Parathyroid adenoma (tissue), 2 donors: ENCODE results near the gene MCM3AP.

ENCODE experiments used
- H2AFZ ChIP-seq: fragments of 300-600 bp; sonication (generic); one replicate; pipeline ENCODE4 v1.7.0; 2017; ENCODE audit warnings: antibody characterized with exemption, mild to moderate bottlenecking
- H3K27ac ChIP-seq: fragments of 300-600 bp; sonication (generic); one replicate; pipeline ENCODE4 v1.7.0; 2017
- H3K27me3 ChIP-seq: fragments of 300-600 bp; sonication (generic); one replicate; pipeline ENCODE4 v1.7.0; 2017; ENCODE audit warnings: low read length; ENCODE audit not compliant: control insufficient read depth, insufficient read depth
- H3K36me3 ChIP-seq: fragments of 300-600 bp; sonication (generic); one replicate; pipeline ENCODE4 v1.7.0; 2017; ENCODE audit warnings: low read length; ENCODE audit not compliant: control insufficient read depth, insufficient read depth
- H3K4me1 ChIP-seq: fragments of 300-600 bp; sonication (generic); one replicate; pipeline ENCODE4 v1.7.0; 2017; ENCODE audit warnings: control low read depth
- H3K4me2 ChIP-seq: fragments of 300-600 bp; sonication (generic); one replicate; pipeline ENCODE4 v1.7.0; 2017; ENCODE audit warnings: low read length
- H3K4me3 ChIP-seq: fragments of 300-600 bp; sonication (generic); one replicate; pipeline ENCODE4 v1.7.0; 2017; ENCODE audit warnings: low read depth, low read length
- H3K79me2 ChIP-seq: fragments of 300-600 bp; sonication (generic); one replicate; pipeline ENCODE4 v1.7.0; 2017; ENCODE audit warnings: control low read depth
- H3K9ac ChIP-seq: fragments of 300-600 bp; sonication (generic); one replicate; pipeline ENCODE4 v1.7.0; 2017; ENCODE audit warnings: mild to moderate bottlenecking
- H3K9me3 ChIP-seq: fragments of 300-600 bp; sonication (generic); one replicate; pipeline ENCODE4 v1.7.0; 2017; ENCODE audit warnings: low read length; ENCODE audit not compliant: control insufficient read depth
- TF ChIP-seq, protein P1 (sequence below): fragments of 300-600 bp; sonication (generic); IDR thresholded peaks from one replicate; pipeline ENCODE4 v1.7.0; 2017; ENCODE audit warnings: antibody characterized with exemption, mild to moderate bottlenecking
- donor health status: primary hyperparathyroidism.

Gene MCM3AP

DNA sequence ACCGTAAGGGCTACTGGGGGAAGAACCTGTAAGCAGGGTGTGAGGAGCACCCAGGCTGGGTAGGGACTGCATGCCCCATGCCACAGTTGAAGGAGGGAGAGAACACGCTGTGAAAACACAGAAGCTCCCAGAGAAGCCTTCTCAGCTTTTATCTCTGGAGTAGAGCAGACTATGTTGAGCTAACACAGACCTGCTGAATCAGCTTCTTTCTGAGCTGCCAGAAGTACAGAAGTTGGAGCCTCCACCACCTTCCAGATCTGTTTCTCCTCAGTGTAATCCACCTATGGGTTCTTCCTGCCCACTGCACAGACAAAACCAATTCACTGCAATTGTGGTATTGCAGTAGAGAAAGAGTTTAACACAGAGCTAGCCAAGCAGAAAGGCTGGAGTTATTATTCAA, 6.2 kb upstream of the MCM3AP start:
- H3K79me2 ChIP-seq = no peaks in the 10 kb centered on the region
- no peaks in the 10 kb centered on the region for H3K36me3 ChIP-seq
- H3K4me3 ChIP-seq = no peak overlapping the region
- H3K9me3 ChIP-seq = no peaks in the 10 kb centered on the region
- no peaks in the 10 kb centered on the region for H3K27me3 ChIP-seq
- no peak overlapping the region for H3K4me2 ChIP-seq
- H3K9ac ChIP-seq = no peak overlapping the region
- no peak overlapping the region for H3K27ac ChIP-seq
- TF ChIP-seq, protein P1, sequence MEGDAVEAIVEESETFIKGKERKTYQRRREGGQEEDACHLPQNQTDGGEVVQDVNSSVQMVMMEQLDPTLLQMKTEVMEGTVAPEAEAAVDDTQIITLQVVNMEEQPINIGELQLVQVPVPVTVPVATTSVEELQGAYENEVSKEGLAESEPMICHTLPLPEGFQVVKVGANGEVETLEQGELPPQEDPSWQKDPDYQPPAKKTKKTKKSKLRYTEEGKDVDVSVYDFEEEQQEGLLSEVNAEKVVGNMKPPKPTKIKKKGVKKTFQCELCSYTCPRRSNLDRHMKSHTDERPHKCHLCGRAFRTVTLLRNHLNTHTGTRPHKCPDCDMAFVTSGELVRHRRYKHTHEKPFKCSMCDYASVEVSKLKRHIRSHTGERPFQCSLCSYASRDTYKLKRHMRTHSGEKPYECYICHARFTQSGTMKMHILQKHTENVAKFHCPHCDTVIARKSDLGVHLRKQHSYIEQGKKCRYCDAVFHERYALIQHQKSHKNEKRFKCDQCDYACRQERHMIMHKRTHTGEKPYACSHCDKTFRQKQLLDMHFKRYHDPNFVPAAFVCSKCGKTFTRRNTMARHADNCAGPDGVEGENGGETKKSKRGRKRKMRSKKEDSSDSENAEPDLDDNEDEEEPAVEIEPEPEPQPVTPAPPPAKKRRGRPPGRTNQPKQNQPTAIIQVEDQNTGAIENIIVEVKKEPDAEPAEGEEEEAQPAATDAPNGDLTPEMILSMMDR = no peak
- no peaks in the 10 kb centered on the region for H3K4me1 ChIP-seq
- H2AFZ ChIP-seq = no peak overlapping the region

DNA sequence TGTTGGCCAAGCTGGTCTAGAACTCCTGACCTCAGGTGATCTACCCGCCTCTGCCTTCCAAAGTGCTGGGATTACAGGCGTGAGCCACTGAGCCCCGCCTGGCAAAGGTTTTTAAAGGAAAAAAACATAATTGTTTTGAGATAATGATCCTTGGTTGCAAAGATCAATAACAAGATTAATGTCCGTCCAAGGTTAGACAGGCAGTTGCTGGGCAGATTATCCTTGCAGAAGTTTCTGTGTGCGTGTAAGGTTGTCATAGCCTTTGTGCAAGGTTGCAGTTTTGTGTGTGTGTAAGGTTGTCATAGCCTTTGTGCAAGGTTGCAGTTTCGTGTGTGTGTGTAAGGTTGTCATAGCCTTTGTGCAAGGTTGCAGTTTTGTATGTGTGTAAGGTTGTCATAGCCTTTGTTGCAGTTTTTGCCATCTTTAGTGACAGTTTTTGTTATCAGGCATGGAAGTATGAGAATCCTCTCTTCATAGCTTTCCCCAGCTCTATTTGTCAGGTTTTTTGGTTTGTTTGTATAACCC, 4.3 kb upstream of the MCM3AP start:
- TF ChIP-seq, protein P1 = no peak
- Histone ChIP-seq H3K4me3 (no peak overlapping the region), H3K9me3 (no peaks in the 10 kb centered on the region), H3K79me2 (no peaks in the 10 kb centered on the region), H3K4me1 (peaks cover 3% of the 10 kb centered on the region), H3K9ac (no peak overlapping the region), H3K4me2 (no peak overlapping the region), H2AFZ (no peak overlapping the region), H3K27ac (no peak overlapping the region), H3K36me3 (no peaks in the 10 kb centered on the region), H3K27me3 (no peaks in the 10 kb centered on the region)

DNA sequence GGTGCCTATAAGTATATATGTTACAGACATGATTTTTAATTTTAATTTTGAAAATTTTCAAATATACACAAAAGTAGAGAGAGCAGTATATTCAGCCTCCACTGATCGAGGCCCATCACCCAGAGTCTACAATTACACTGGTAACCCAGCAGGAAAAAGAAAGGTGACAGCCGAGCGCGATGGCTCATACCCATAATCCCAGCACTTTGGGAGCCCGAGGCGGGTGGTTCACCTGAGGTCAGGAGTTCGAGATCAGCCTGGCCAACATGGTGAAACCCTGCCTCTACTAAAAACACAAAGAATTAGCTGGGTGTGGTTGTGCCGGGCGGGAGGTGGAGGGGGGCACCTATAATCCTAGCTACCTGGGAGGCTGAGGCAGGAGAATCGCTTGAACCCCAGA, 2.1 kb upstream of the MCM3AP start:
- no peak overlapping the region for H3K4me3 ChIP-seq
- no peaks in the 10 kb centered on the region for H3K79me2 ChIP-seq
- H3K4me2 ChIP-seq = no peak overlapping the region
- H3K9me3 ChIP-seq = no peaks in the 10 kb centered on the region
- TF ChIP-seq, protein P1 = no peak
- H3K36me3 ChIP-seq = no peaks in the 10 kb centered on the region
- no peaks in the 10 kb centered on the region for H3K27me3 ChIP-seq
- H3K27ac ChIP-seq = no peak overlapping the region
- H3K9ac ChIP-seq = no peak overlapping the region
- H3K4me1 ChIP-seq = peaks cover 3% of the 10 kb centered on the region
- H2AFZ ChIP-seq = no peak overlapping the region

DNA sequence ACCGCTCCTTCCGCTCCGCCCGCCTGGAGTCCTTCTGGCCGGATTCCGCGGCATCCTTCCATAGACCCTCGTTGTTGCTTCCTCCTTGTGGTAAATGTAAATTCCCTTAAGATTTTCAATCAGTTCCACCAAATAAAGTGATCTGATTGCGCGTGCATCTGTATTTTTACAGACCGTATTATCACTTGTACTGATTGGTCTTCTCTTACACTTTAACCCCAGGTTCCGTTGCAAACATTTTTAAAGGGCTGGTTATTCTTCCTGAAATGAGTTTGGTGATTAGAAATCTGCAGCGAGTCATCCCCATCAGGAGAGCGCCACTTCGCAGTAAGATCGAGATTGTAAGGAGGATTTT, 1.2 kb upstream of the MCM3AP start:
- Histone ChIP-seq H2AFZ (peak overlapping the region; percentile 82), H3K27ac (peak overlapping the region; percentile 84), H3K27me3 (no peaks in the 10 kb centered on the region), H3K4me2 (peak overlapping the region; percentile 85), H3K9ac (no peak overlapping the region), H3K4me1 (peaks cover 3% of the 10 kb centered on the region), H3K9me3 (no peaks in the 10 kb centered on the region), H3K4me3 (peak overlapping the region; percentile 88), H3K36me3 (no peaks in the 10 kb centered on the region), H3K79me2 (peaks cover 2% of the 10 kb centered on the region)
- TF ChIP-seq, protein P1 = no peak
